Measurements from ENCODE around the gene MET. TPM values are rescaled to one million over a fixed set of nuclear protein-coding genes. Genes with fewer than 3 reads are reported as not detected.

The MET gene
- total and polyA plus RNA-seq, 12 donors: 3.1 to 23.3 (median 15.0) TPM

DNA sequence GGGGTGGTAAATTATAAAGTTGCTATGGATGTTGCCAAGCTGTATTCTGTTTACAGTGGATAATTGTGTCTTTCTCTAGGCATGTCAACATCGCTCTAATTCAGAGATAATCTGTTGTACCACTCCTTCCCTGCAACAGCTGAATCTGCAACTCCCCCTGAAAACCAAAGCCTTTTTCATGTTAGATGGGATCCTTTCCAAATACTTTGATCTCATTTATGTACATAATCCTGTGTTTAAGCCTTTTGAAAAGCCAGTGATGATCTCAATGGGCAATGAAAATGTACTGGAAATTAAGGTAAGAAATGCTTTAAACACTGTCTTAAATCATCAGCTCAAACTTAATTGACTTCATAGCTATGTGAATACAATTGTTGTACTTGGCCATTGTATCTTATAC, 91.0 kb downstream of the MET start:
- Histone ChIP-seq H3K27me3 (no peaks in the 10 kb centered on the region), H3K9me3 (no peaks in the 10 kb centered on the region), H3K27ac (no peak overlapping the region), H3K36me3 (peaks cover 0 to 16% (median 0%) of the 10 kb centered on the region in 9 donors), H3K4me1 (no peaks in the 10 kb centered on the region), H3K4me3 (no peak overlapping the region)
- TF ChIP-seq, protein P1, sequence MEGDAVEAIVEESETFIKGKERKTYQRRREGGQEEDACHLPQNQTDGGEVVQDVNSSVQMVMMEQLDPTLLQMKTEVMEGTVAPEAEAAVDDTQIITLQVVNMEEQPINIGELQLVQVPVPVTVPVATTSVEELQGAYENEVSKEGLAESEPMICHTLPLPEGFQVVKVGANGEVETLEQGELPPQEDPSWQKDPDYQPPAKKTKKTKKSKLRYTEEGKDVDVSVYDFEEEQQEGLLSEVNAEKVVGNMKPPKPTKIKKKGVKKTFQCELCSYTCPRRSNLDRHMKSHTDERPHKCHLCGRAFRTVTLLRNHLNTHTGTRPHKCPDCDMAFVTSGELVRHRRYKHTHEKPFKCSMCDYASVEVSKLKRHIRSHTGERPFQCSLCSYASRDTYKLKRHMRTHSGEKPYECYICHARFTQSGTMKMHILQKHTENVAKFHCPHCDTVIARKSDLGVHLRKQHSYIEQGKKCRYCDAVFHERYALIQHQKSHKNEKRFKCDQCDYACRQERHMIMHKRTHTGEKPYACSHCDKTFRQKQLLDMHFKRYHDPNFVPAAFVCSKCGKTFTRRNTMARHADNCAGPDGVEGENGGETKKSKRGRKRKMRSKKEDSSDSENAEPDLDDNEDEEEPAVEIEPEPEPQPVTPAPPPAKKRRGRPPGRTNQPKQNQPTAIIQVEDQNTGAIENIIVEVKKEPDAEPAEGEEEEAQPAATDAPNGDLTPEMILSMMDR (IDR thresholded peaks at IDR 0.05): no peak
- DNase-seq (no peak), ATAC-seq (no peak)
- WGBS, 2 donors: 85 to 94% methylated on average over 1 of the region's 1 CpG
- intact Hi-C loops (cut with DNase I): no loop called here

DNA sequence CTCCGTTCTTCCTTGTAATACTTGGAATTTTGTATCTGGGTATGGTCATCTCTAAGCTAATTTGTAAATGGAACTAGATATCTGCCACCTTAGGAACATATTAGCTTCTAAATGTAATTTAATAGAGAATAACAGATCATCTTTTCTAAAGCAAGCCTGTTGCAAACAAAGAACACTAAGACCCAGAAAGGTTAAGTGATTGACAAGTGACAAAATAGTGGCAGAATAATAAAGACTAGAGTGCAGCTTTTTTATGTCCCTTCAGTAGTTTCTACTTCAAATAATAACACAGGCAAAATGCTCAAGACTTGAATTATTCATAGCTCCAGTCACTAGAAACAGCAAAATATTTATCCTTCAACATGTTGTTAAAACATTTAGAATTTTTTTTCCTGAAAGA, 91.7 kb downstream of the MET start:
- intact Hi-C loops (cut with DNase I): no loop called here
- peaks cover 0 to 13% (median 0%) of the 10 kb centered on the region in 9 donors for H3K36me3 ChIP-seq
- TF ChIP-seq, protein P1 (IDR thresholded peaks at IDR 0.05): no peak
- ATAC-seq: no peak
- H3K9me3 ChIP-seq: no peaks in the 10 kb centered on the region
- no peaks in the 10 kb centered on the region for H3K4me1 ChIP-seq
- no peak overlapping the region for H3K27ac ChIP-seq
- no peaks in the 10 kb centered on the region for H3K27me3 ChIP-seq
- 74 to 79% methylated on average over 1 of the region's 1 CpG for WGBS, 2 donors
- H3K4me3 ChIP-seq: no peak overlapping the region
- no peak for DNase-seq

DNA sequence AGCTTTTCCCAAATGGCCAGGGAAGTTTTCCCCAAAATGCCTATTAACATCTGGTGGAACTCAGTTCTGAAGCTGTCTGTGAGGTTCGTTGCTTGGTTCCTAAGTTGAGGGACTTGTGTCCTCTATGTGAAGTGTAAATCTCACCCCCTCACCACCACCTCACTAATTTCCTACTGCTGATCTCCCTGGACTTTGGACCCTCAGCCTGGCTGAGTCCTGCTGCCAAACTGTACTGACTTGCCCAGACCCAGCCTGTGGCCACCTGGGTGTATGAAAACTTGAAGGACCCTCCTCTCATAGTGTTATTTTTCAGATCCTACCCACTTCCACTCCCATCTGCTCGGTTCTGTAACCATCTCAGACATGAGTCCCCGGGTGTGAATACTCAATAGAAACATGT, 94.9 kb downstream of the MET start:
- peaks cover 0 to 6% (median 0%) of the 10 kb centered on the region in 9 donors for H3K36me3 ChIP-seq
- no peaks in the 10 kb centered on the region for H3K27me3 ChIP-seq
- 80% methylated on average over 3 of the region's 3 CpGs for WGBS, 2 donors
- TF ChIP-seq, protein P1 (IDR thresholded peaks at IDR 0.05): no peak
- ATAC-seq (no peak), DNase-seq (no peak)
- H3K4me3 ChIP-seq: no peak overlapping the region
- no peak overlapping the region for H3K27ac ChIP-seq
- peaks cover 0 to 11% (median 0%) of the 10 kb centered on the region in 9 donors for H3K4me1 ChIP-seq
- H3K9me3 ChIP-seq: no peaks in the 10 kb centered on the region
- intact Hi-C loops (cut with DNase I): no loop called here

DNA sequence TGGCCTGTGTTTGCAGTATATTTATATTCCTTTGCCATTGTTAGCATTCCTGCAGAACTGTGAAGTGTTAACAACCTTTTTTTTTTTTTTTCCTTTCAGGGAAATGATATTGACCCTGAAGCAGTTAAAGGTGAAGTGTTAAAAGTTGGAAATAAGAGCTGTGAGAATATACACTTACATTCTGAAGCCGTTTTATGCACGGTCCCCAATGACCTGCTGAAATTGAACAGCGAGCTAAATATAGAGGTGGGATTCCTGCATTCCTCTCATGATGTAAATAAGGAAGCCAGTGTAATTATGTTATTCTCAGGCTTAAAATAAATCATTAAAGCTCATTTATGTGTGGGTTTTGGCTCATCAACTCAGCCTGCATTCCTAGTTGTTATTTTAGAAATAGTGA, 97.5 kb downstream of the MET start:
- no peak for ATAC-seq
- 32 to 43% methylated on average over 3 of the region's 3 CpGs for WGBS, 2 donors
- no peaks in the 10 kb centered on the region for H3K27me3 ChIP-seq
- H3K4me1 ChIP-seq: peaks cover 0 to 17% (median 0%) of the 10 kb centered on the region in 9 donors
- H3K36me3 ChIP-seq: no peaks in the 10 kb centered on the region
- no peak for DNase-seq
- no peak overlapping the region for H3K4me3 ChIP-seq
- TF ChIP-seq, protein P1 (IDR thresholded peaks at IDR 0.05): no peak
- H3K27ac ChIP-seq: no peak overlapping the region
- H3K9me3 ChIP-seq: no peaks in the 10 kb centered on the region
- intact Hi-C loops (cut with DNase I): no loop called here

Measured in heart right ventricle (tissue), 16 donors.